Gastrocnemius medialis (tissue), 4 donors: ENCODE data around the gene UPF2. TPM values are rescaled to one million over a fixed set of nuclear protein-coding genes. Genes with fewer than 3 reads are reported as not detected.

Experiments
- ATAC-seq, 2 donors: fragments of 150-250 bp; one replicate each; pipeline ENCODE4 v1.9.1; 2016
- DNase-seq, 2 donors: peaks; one replicate each; pipeline ENCODE4 v3.0.0-alpha.2; 2019
- H3K27ac ChIP-seq, 4 donors: fragments of 200-600 bp; sonication (generic); 1 replicate in 1 of 4; 2 replicates in 3 of 4; pipeline ENCODE4 v1.5.1; 2016 to 2018; ENCODE audit warnings: mild to moderate bottlenecking in 2 of 4, moderate library complexity in 1 of 4
- H3K27me3 ChIP-seq, 3 donors: fragments of 200-600 bp; sonication (generic) in 2 of 3; 1 replicate in 1 of 3; 2 replicates in 2 of 3; pipeline versions ENCODE4 v1.5.1 to v1.6.0; 2016 to 2019; ENCODE audit warnings: mild to moderate bottlenecking in 1 of 3, moderate library complexity in 1 of 3
- H3K36me3 ChIP-seq, 2 donors: fragments of 200-600 bp; sonication (generic) in 1 of 2; one replicate each; pipeline ENCODE4 v1.5.1; 2017 to 2018
- H3K4me1 ChIP-seq, 2 donors: fragments of 200-600 bp; sonication (generic) in 1 of 2; one replicate each; pipeline ENCODE4 v1.5.1; 2016 to 2017; ENCODE audit warnings: mild to moderate bottlenecking in 2 of 2
- H3K4me3 ChIP-seq, 4 donors: fragments of 200-600 bp; sonication (generic) in 3 of 4; 1 replicate in 1 of 4; 2 replicates in 3 of 4; pipeline ENCODE4 v1.5.1; 2016 to 2019; ENCODE audit warnings: mild to moderate bottlenecking in 2 of 4
- H3K9me3 ChIP-seq, 3 donors: fragments of 200-600 bp; sonication (generic) in 2 of 3; 1 replicate in 1 of 3; 2 replicates in 2 of 3; pipeline ENCODE4 v1.5.1; 2016 to 2019
- POLR2A ChIP-seq, 2 donors: fragments of 450-650 bp; IDR thresholded peaks; one replicate each; pipeline ENCODE4 v1.6.1; 2017; ENCODE audit warnings: antibody characterized with exemption in 2 of 2, mild to moderate bottlenecking in 2 of 2, moderate library complexity in 2 of 2
- in situ Hi-C, 4 donors: fragments of 200-750 bp; cut with MboI; loops; one replicate each; pipeline versions ENCODE4 v1.15.0 to v1.8.0; 2017; ENCODE audit warnings: low sequenced_read_pairs in 4 of 4
- intact Hi-C: fragments of 100-400 bp; cut with DNase I; formaldehyde crosslinking; loops from one replicate; pipeline ENCODE4 v1.15.1; 2023; ENCODE audit warnings: low total_unique reads
- total RNA-seq, 4 donors: library from RNA; depleted of rRNA; stranded (reverse); fragments of >200 nt; gene quantifications; one replicate each; pipeline versions ENCODE4 v1.1.0 to v1.2.3, GENCODE V29; 2016
- TF ChIP-seq, protein P1 (sequence below), 5 experiments: fragments of 450-650 bp in 3 of 5; fragments of 200-600 bp in 2 of 5; sonication (generic) in 2 of 5; IDR thresholded peaks in 4 of 5; conservative IDR thresholded peaks in 1 of 5; 1 replicate in 4 of 5; 2 replicates in 1 of 5; pipeline ENCODE4 v1.5.1; 2016 to 2019; ENCODE audit warnings: antibody characterized with exemption in 5 of 5, mild to moderate bottlenecking in 3 of 5, moderate library complexity in 3 of 5

UPF2 gene
- total RNA-seq, 4 donors from 2014 or later, result 22.9 to 30.7 (median 26.4) TPM

GRCh38 chr10:12061124-12061523 is 18.5 kb upstream of the UPF2 start:
- H3K36me3 ChIP-seq, result no peaks in the 10 kb centered on the region
- H3K27me3 ChIP-seq, result no peaks in the 10 kb centered on the region
- TF ChIP-seq, protein P1, sequence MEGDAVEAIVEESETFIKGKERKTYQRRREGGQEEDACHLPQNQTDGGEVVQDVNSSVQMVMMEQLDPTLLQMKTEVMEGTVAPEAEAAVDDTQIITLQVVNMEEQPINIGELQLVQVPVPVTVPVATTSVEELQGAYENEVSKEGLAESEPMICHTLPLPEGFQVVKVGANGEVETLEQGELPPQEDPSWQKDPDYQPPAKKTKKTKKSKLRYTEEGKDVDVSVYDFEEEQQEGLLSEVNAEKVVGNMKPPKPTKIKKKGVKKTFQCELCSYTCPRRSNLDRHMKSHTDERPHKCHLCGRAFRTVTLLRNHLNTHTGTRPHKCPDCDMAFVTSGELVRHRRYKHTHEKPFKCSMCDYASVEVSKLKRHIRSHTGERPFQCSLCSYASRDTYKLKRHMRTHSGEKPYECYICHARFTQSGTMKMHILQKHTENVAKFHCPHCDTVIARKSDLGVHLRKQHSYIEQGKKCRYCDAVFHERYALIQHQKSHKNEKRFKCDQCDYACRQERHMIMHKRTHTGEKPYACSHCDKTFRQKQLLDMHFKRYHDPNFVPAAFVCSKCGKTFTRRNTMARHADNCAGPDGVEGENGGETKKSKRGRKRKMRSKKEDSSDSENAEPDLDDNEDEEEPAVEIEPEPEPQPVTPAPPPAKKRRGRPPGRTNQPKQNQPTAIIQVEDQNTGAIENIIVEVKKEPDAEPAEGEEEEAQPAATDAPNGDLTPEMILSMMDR (IDR thresholded peaks at IDR 0.05 in 4 of 5, conservative IDR thresholded peaks at IDR 0.05 in 1 of 5), result no peak
- no peak for TF ChIP-seq POLR2A (IDR thresholded peaks at IDR 0.05)
- no peak for ATAC-seq
- no peak overlapping the region for H3K4me3 ChIP-seq
- intact Hi-C loops, result loop anchor here (10.0 kb wide), 1 partner anchor 316 kb away; the partner anchor contains the start of gene ECHDC3
- no peaks in the 10 kb centered on the region for H3K9me3 ChIP-seq
- no peak for DNase-seq
- H3K27ac ChIP-seq, result no peak overlapping the region
- in situ Hi-C loops, result no loop called here
- no peaks in the 10 kb centered on the region for H3K4me1 ChIP-seq

GRCh38 chr10:12056748-12057147 is 14.1 kb upstream of the UPF2 start:
- Histone ChIP-seq H3K36me3 (no peaks in the 10 kb centered on the region), H3K4me3 (no peak overlapping the region), H3K27ac (no peak overlapping the region), H3K9me3 (no peaks in the 10 kb centered on the region), H3K27me3 (no peaks in the 10 kb centered on the region), H3K4me1 (peaks cover 0 to 3% of the 10 kb centered on the region in 2 donors)
- intact Hi-C loops (no loop called here), in situ Hi-C loops (no loop called here)
- TF ChIP-seq POLR2A (IDR thresholded peaks at IDR 0.05), result no peak
- TF ChIP-seq, protein P1 (IDR thresholded peaks at IDR 0.05 in 4 of 5, conservative IDR thresholded peaks at IDR 0.05 in 1 of 5), result no peak
- ATAC-seq, result no peak
- DNase-seq, result no peak

DNA sequence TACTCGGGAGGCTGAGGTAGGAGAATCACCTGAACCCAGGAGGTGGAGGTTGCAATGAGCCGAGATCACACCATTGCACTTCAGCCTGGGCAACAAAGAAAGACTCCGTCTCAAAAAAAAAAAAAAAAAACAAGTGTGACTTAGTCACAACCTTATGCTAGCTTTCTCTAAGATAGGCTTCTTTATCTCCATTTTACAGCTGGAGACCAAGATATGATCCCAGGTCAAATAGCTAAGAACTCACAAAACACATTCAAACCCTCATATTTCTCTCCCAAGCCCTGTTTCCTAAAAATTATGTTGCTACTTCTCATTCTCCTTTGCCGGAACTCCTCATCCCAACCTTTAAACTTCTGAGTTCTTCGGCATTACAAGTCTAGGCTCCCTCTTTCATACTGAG is 13.1 kb upstream of the UPF2 start:
- no peak overlapping the region for H3K4me3 ChIP-seq
- H3K27me3 ChIP-seq, result no peaks in the 10 kb centered on the region
- TF ChIP-seq, protein P1 (IDR thresholded peaks at IDR 0.05 in 4 of 5, conservative IDR thresholded peaks at IDR 0.05 in 1 of 5), result no peak
- no peak for TF ChIP-seq POLR2A (IDR thresholded peaks at IDR 0.05)
- no peaks in the 10 kb centered on the region for H3K36me3 ChIP-seq
- intact Hi-C loops (no loop called here), in situ Hi-C loops (no loop called here)
- no peaks in the 10 kb centered on the region for H3K9me3 ChIP-seq
- no peak for ATAC-seq
- H3K27ac ChIP-seq, result no peak overlapping the region
- DNase-seq, result no peak
- peaks cover 0 to 3% of the 10 kb centered on the region in 2 donors for H3K4me1 ChIP-seq

GRCh38 chr10:12051241-12051640 is 8.6 kb upstream of the UPF2 start:
- TF ChIP-seq POLR2A (IDR thresholded peaks at IDR 0.05), result no peak
- TF ChIP-seq, protein P1 (IDR thresholded peaks at IDR 0.05 in 4 of 5, conservative IDR thresholded peaks at IDR 0.05 in 1 of 5), result no peak
- H3K36me3 ChIP-seq, result no peaks in the 10 kb centered on the region
- no peak overlapping the region for H3K4me3 ChIP-seq
- H3K4me1 ChIP-seq, result peaks cover 0 to 3% of the 10 kb centered on the region in 2 donors
- H3K27ac ChIP-seq, result no peak overlapping the region
- DNase-seq (no peak), ATAC-seq (no peak)
- intact Hi-C loops (no loop called here), in situ Hi-C loops (no loop called here)
- H3K9me3 ChIP-seq, result no peaks in the 10 kb centered on the region
- H3K27me3 ChIP-seq, result no peaks in the 10 kb centered on the region

- no peaks in the 10 kb centered on the region for H3K9me3 ChIP-seq
- H3K4me1 ChIP-seq, result peaks cover 0 to 3% of the 10 kb centered on the region in 2 donors
- ATAC-seq (no peak), DNase-seq (no peak)
- no peaks in the 10 kb centered on the region for H3K36me3 ChIP-seq
- no peak for TF ChIP-seq POLR2A (IDR thresholded peaks at IDR 0.05)
- TF ChIP-seq, protein P1 (IDR thresholded peaks at IDR 0.05 in 4 of 5, conservative IDR thresholded peaks at IDR 0.05 in 1 of 5), result no peak
- H3K4me3 ChIP-seq, result no peak overlapping the region
- H3K27me3 ChIP-seq, result no peaks in the 10 kb centered on the region
- in situ Hi-C loops, result no loop called here
- no peak overlapping the region for H3K27ac ChIP-seq
- intact Hi-C loops, result no loop called here
Observed at GRCh38 chr10:12050528-12050927, 7.9 kb upstream of the UPF2 start.
